H1 (cell line): Measurements from ENCODE around the gene LCLAT1. TPM values are rescaled to one million over a fixed set of nuclear protein-coding genes. Genes with fewer than 3 reads are reported as not detected.

Experiments
- FOSL1 ChIP-seq: IDR thresholded peaks from 2 replicates; pipeline ENCODE4 v1.6.1; 2011; ENCODE audit warnings: mild to moderate bottlenecking, low read depth, low read length, moderate library complexity; ENCODE audit not compliant: insufficient read depth
- HDAC6 ChIP-seq: IDR thresholded peaks from one replicate; pipeline ENCODE4 v1.7.1; 2012; ENCODE audit warnings: low read depth, mild to moderate bottlenecking, inconsistent platforms, low read length, moderate library complexity
- NANOG ChIP-seq: IDR thresholded peaks from 2 replicates; pipeline ENCODE4 v1.6.1; 2011; ENCODE audit warnings: low read length, low read depth, mild to moderate bottlenecking, inconsistent platforms; ENCODE audit not compliant: insufficient read depth, poor library complexity, severe bottlenecking
- RFX5 ChIP-seq: IDR thresholded peaks from 2 replicates; pipeline ENCODE4 v1.6.1; 2011; ENCODE audit warnings: low read depth, low read length, improper control_type of control experiment, borderline replicate concordance
- RNF2 ChIP-seq: fragments of 200-900, 300-1000 bp; sonication (generic); IDR thresholded peaks from 2 replicates; pipeline ENCODE4 v1.7.1; 2016; ENCODE audit warnings: borderline replicate concordance, low read depth, mild to moderate bottlenecking, antibody characterized with exemption, low read length; ENCODE audit not compliant: poor library complexity, severe bottlenecking; ENCODE audit errors: missing control alignments
- SAP30 ChIP-seq: fragments of 300-600 bp; sonication (generic); IDR thresholded peaks from 2 replicates; pipeline ENCODE4 v1.7.1; 2012; ENCODE audit warnings: low read length, moderate library complexity, mild to moderate bottlenecking, inconsistent platforms; ENCODE audit not compliant: insufficient read depth, insufficient replicate concordance
- SIN3A ChIP-seq, 2 experiments: IDR thresholded peaks in 1 of 2; conservative IDR thresholded peaks in 1 of 2; 2 replicates each; pipeline ENCODE4 v1.6.1; 2011 to 2012; ENCODE audit warnings: low read length in 2 of 2, improper control_type of control experiment in 1 of 2, low read depth in 1 of 2, mild to moderate bottlenecking in 1 of 2
- SP1 ChIP-seq: IDR thresholded peaks from 2 replicates; pipeline ENCODE4 v1.6.1; 2011; ENCODE audit warnings: low read depth, low read length
- SP2 ChIP-seq: IDR thresholded peaks from 2 replicates; pipeline ENCODE4 v1.6.1; 2012; ENCODE audit warnings: mild to moderate bottlenecking, low read length, inconsistent platforms
- YY1 ChIP-seq: IDR thresholded peaks from 2 replicates; pipeline ENCODE4 v1.6.1; 2011; ENCODE audit warnings: low read depth, mild to moderate bottlenecking, low read length
- polyA plus RNA-seq, 7 experiments: library from polyadenylated mRNA; depleted of rRNA in 3 of 7; stranded (reverse) in 5 of 7; unstranded in 2 of 7; fragments of >200 nt in 5 of 7; fragments of 200-250 nt in 2 of 7; gene quantifications; 1 replicate in 5 of 7; 2 replicates in 1 of 7; 4 replicates in 1 of 7; pipeline versions ENCODE4 v1.2.1 to v1.2.3, GENCODE V29; 2011 to 2013; ENCODE audit warnings: missing spikeins in 2 of 7, mixed read lengths in 2 of 7
- total RNA-seq: library from RNA; stranded (reverse); fragmentation: NEBNext Ultra II Directional; extraction: Animal tissue kit (Norgen Biotek cat#: 25700); gene quantifications from 2 replicates; pipeline ENCODE4 v1.2.1, GENCODE V29; 2021
- TF ChIP-seq, protein P1 (sequence below): fragments of 300-600 bp; sonication (generic); IDR thresholded peaks from 2 replicates; pipeline ENCODE4 v1.7.1; 2012; ENCODE audit warnings: low read length, moderate library complexity, mild to moderate bottlenecking, inconsistent platforms; ENCODE audit not compliant: insufficient replicate concordance

LCLAT1 gene
- total and polyA plus RNA-seq, 2 of the 8 experiments (the other 6 are each of a cell fraction or from before 2014, with no cell fraction given), result 7.6 to 22.0 TPM

DNA sequence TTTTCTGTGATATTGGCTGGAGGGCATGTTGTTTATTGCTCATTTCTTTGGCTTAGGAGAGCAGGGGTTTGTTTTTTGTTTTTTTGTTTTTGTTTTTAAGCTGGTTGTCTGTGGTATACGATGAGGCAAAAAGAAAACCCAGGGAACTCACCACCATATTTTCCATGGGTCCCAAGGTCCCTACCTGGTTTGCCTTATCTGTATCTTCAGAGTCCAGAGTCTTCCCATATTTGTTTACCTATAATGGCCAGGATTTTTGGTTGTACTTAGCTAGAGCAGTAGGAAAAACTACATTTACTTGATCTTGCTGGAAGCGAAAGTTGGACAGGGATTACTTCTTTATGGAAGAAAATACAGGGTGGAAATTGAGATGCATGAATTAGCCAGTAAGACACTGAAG is 9.5 kb downstream of the LCLAT1 start (continued):
- TF ChIP-seq, protein P1, sequence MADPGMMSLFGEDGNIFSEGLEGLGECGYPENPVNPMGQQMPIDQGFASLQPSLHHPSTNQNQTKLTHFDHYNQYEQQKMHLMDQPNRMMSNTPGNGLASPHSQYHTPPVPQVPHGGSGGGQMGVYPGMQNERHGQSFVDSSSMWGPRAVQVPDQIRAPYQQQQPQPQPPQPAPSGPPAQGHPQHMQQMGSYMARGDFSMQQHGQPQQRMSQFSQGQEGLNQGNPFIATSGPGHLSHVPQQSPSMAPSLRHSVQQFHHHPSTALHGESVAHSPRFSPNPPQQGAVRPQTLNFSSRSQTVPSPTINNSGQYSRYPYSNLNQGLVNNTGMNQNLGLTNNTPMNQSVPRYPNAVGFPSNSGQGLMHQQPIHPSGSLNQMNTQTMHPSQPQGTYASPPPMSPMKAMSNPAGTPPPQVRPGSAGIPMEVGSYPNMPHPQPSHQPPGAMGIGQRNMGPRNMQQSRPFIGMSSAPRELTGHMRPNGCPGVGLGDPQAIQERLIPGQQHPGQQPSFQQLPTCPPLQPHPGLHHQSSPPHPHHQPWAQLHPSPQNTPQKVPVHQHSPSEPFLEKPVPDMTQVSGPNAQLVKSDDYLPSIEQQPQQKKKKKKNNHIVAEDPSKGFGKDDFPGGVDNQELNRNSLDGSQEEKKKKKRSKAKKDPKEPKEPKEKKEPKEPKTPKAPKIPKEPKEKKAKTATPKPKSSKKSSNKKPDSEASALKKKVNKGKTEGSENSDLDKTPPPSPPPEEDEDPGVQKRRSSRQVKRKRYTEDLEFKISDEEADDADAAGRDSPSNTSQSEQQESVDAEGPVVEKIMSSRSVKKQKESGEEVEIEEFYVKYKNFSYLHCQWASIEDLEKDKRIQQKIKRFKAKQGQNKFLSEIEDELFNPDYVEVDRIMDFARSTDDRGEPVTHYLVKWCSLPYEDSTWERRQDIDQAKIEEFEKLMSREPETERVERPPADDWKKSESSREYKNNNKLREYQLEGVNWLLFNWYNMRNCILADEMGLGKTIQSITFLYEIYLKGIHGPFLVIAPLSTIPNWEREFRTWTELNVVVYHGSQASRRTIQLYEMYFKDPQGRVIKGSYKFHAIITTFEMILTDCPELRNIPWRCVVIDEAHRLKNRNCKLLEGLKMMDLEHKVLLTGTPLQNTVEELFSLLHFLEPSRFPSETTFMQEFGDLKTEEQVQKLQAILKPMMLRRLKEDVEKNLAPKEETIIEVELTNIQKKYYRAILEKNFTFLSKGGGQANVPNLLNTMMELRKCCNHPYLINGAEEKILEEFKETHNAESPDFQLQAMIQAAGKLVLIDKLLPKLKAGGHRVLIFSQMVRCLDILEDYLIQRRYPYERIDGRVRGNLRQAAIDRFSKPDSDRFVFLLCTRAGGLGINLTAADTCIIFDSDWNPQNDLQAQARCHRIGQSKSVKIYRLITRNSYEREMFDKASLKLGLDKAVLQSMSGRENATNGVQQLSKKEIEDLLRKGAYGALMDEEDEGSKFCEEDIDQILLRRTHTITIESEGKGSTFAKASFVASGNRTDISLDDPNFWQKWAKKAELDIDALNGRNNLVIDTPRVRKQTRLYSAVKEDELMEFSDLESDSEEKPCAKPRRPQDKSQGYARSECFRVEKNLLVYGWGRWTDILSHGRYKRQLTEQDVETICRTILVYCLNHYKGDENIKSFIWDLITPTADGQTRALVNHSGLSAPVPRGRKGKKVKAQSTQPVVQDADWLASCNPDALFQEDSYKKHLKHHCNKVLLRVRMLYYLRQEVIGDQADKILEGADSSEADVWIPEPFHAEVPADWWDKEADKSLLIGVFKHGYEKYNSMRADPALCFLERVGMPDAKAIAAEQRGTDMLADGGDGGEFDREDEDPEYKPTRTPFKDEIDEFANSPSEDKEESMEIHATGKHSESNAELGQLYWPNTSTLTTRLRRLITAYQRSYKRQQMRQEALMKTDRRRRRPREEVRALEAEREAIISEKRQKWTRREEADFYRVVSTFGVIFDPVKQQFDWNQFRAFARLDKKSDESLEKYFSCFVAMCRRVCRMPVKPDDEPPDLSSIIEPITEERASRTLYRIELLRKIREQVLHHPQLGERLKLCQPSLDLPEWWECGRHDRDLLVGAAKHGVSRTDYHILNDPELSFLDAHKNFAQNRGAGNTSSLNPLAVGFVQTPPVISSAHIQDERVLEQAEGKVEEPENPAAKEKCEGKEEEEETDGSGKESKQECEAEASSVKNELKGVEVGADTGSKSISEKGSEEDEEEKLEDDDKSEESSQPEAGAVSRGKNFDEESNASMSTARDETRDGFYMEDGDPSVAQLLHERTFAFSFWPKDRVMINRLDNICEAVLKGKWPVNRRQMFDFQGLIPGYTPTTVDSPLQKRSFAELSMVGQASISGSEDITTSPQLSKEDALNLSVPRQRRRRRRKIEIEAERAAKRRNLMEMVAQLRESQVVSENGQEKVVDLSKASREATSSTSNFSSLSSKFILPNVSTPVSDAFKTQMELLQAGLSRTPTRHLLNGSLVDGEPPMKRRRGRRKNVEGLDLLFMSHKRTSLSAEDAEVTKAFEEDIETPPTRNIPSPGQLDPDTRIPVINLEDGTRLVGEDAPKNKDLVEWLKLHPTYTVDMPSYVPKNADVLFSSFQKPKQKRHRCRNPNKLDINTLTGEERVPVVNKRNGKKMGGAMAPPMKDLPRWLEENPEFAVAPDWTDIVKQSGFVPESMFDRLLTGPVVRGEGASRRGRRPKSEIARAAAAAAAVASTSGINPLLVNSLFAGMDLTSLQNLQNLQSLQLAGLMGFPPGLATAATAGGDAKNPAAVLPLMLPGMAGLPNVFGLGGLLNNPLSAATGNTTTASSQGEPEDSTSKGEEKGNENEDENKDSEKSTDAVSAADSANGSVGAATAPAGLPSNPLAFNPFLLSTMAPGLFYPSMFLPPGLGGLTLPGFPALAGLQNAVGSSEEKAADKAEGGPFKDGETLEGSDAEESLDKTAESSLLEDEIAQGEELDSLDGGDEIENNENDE, result no peak
- TF ChIP-seq SP2 (no peak), FOSL1 (no peak), YY1 (no peak), SIN3A (conservative IDR thresholded peaks at IDR 0.05 in 1 of 2, IDR thresholded peaks at IDR 0.05 in 1 of 2; ENCODE audit: low read depth in 1 of 2, low read length in 2 of 2) (no peak), RFX5 (no peak), HDAC6 (no peak), SAP30 (no peak), RNF2 (no peak), SP1 (no peak), NANOG (no peak)
